HL-60 (cell line): Measurements from ENCODE around the gene RHOV.

Source experiments
- GABPA ChIP-seq: IDR thresholded peaks from 2 replicates; pipeline ENCODE4 v1.6.1; 2012; ENCODE audit warnings: low read depth
- POLR2AphosphoS5 ChIP-seq: IDR thresholded peaks from 2 replicates; pipeline ENCODE4 v1.6.1; 2012; ENCODE audit warnings: low read depth
- SPI1 ChIP-seq: IDR thresholded peaks from 2 replicates; pipeline ENCODE4 v1.6.1; 2012; ENCODE audit warnings: low read depth, mild to moderate bottlenecking, borderline replicate concordance
- TF ChIP-seq, protein P1 (sequence below): IDR thresholded peaks from one replicate; pipeline ENCODE4 v1.5.1; 2011; ENCODE audit warnings: low read length, control low read depth, inconsistent platforms; ENCODE audit not compliant: insufficient read depth
- TF ChIP-seq, protein P2 (sequence below): IDR thresholded peaks from 2 replicates; pipeline ENCODE4 v1.6.1; 2012; ENCODE audit warnings: low read depth; ENCODE audit not compliant: insufficient replicate concordance

DNA sequence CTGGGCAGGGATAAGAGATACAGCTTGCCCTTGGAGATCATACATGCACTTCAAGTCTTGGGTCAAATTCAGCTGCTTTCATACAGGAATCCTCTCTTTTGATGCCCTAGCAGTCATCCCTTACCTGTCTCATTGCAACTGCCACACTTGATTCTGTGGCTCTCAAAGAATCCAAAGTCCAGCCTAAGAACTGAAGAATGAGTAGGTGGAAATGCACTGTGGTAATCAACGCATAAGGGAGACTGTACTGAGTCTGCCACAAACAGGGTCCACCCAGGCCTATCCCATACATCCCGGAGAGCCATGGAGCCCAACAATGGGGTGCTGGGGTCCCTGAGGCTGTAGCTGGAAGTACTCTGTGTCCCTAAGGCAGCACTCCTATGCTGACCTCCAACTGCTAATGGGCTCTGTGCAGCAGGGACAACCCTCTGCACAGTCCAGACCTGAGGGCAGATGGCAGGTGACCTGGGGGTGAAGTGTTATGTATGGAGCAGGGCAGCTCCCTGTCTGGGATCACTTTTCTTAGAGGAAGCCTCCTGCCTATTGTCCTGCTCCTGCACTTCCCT is 18.5 kb upstream of the RHOV start:
- TF ChIP-seq, protein P1, sequence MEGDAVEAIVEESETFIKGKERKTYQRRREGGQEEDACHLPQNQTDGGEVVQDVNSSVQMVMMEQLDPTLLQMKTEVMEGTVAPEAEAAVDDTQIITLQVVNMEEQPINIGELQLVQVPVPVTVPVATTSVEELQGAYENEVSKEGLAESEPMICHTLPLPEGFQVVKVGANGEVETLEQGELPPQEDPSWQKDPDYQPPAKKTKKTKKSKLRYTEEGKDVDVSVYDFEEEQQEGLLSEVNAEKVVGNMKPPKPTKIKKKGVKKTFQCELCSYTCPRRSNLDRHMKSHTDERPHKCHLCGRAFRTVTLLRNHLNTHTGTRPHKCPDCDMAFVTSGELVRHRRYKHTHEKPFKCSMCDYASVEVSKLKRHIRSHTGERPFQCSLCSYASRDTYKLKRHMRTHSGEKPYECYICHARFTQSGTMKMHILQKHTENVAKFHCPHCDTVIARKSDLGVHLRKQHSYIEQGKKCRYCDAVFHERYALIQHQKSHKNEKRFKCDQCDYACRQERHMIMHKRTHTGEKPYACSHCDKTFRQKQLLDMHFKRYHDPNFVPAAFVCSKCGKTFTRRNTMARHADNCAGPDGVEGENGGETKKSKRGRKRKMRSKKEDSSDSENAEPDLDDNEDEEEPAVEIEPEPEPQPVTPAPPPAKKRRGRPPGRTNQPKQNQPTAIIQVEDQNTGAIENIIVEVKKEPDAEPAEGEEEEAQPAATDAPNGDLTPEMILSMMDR = no peak
- TF ChIP-seq, protein P2, sequence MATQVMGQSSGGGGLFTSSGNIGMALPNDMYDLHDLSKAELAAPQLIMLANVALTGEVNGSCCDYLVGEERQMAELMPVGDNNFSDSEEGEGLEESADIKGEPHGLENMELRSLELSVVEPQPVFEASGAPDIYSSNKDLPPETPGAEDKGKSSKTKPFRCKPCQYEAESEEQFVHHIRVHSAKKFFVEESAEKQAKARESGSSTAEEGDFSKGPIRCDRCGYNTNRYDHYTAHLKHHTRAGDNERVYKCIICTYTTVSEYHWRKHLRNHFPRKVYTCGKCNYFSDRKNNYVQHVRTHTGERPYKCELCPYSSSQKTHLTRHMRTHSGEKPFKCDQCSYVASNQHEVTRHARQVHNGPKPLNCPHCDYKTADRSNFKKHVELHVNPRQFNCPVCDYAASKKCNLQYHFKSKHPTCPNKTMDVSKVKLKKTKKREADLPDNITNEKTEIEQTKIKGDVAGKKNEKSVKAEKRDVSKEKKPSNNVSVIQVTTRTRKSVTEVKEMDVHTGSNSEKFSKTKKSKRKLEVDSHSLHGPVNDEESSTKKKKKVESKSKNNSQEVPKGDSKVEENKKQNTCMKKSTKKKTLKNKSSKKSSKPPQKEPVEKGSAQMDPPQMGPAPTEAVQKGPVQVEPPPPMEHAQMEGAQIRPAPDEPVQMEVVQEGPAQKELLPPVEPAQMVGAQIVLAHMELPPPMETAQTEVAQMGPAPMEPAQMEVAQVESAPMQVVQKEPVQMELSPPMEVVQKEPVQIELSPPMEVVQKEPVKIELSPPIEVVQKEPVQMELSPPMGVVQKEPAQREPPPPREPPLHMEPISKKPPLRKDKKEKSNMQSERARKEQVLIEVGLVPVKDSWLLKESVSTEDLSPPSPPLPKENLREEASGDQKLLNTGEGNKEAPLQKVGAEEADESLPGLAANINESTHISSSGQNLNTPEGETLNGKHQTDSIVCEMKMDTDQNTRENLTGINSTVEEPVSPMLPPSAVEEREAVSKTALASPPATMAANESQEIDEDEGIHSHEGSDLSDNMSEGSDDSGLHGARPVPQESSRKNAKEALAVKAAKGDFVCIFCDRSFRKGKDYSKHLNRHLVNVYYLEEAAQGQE = no peak
- TF ChIP-seq POLR2AphosphoS5 = no peak
- TF ChIP-seq GABPA = no peak
- TF ChIP-seq SPI1 = 0 out of 2 replicates have a peak, but pooled peaks have one; percentile 1
